ENCODE measurements around the gene XXYLT1. TPM values are rescaled to one million over a fixed set of nuclear protein-coding genes. Genes with fewer than 3 reads are reported as not detected.

XXYLT1 gene
- total and polyA plus RNA-seq, 10 donors = 2.7 to 22.3 (median 9.5) TPM

- no peaks in the 10 kb centered on the region for H3K36me3 ChIP-seq
- peak; percentile 72 for DNase-seq
- intact Hi-C loops (cut with DNase I; ENCODE audit: low total_unique reads) = no loop called here
- H3K27ac ChIP-seq = peak overlapping the region in 2 of 8 donors; percentile 68 to 81
- no peaks in the 10 kb centered on the region for H3K9me3 ChIP-seq
- no peaks in the 10 kb centered on the region for H3K27me3 ChIP-seq (replicated peaks in 1 of 7)
- WGBS, 5 donors = 90 to 97% (median 93%) methylated on average over 11 of the region's 11 CpGs
- H3K4me1 ChIP-seq = peaks cover 10 to 73% (median 45%) of the 10 kb centered on the region in 6 donors
- TF ChIP-seq POLR2A (IDR thresholded peaks at IDR 0.05) = no peak
- TF ChIP-seq POLR2AphosphoS5 (IDR thresholded peaks at IDR 0.05) = no peak
- no peak for TF ChIP-seq CTCF (IDR thresholded peaks at IDR 0.05 in 8 of 11, conservative IDR thresholded peaks at IDR 0.05 in 3 of 11)
- H3K4me3 ChIP-seq = no peak overlapping the region
Observed at GRCh38 chr3:195096053-195096452, 174.9 kb downstream of the XXYLT1 start.

- whole genome bisulfite sequencing, 5 donors = 51 to 85% (median 79%) methylated on average over 7 of the region's 7 CpGs
- peak; percentile 73 for DNase-seq
- H3K36me3 ChIP-seq = no peaks in the 10 kb centered on the region
- TF ChIP-seq CTCF (IDR thresholded peaks at IDR 0.05 in 8 of 11, conservative IDR thresholded peaks at IDR 0.05 in 3 of 11) (no peak), POLR2AphosphoS5 (IDR thresholded peaks at IDR 0.05) (no peak), POLR2A (IDR thresholded peaks at IDR 0.05) (no peak)
- peak overlapping the region in 3 of 8 donors; percentile 66 to 81 (median 68) for H3K27ac ChIP-seq
- H3K4me1 ChIP-seq = peaks cover 10 to 69% (median 41%) of the 10 kb centered on the region in 6 donors
- H3K4me3 ChIP-seq = peak overlapping the region in 1 of 8 donors; percentile 4
- intact Hi-C loops (cut with DNase I; ENCODE audit: low total_unique reads) = no loop called here
- H3K9me3 ChIP-seq = no peaks in the 10 kb centered on the region
- H3K27me3 ChIP-seq (replicated peaks in 1 of 7) = no peaks in the 10 kb centered on the region
Observed at GRCh38 chr3:195095704-195096036, 175.3 kb downstream of the XXYLT1 start.

- Histone ChIP-seq H3K9me3 (no peaks in the 10 kb centered on the region), H3K4me3 (peak overlapping the region in 1 of 8 donors; percentile 4), H3K36me3 (no peaks in the 10 kb centered on the region), H3K27me3 (replicated peaks in 1 of 7) (no peaks in the 10 kb centered on the region), H3K4me1 (peaks cover 10 to 64% (median 36%) of the 10 kb centered on the region in 6 donors), H3K27ac (peak overlapping the region in 4 of 8 donors; percentile 65 to 81 (median 67))
- intact Hi-C loops (cut with DNase I; ENCODE audit: low total_unique reads) = no loop called here
- TF ChIP-seq POLR2A (IDR thresholded peaks at IDR 0.05) = peak in 1 of 3 donors; percentile 36
- TF ChIP-seq POLR2AphosphoS5 (IDR thresholded peaks at IDR 0.05) = peak; percentile 26 to 78 (median 74)
- no peak for TF ChIP-seq CTCF (IDR thresholded peaks at IDR 0.05 in 8 of 11, conservative IDR thresholded peaks at IDR 0.05 in 3 of 11)
- DNase-seq = peak; percentile 88
- WGBS, 5 donors = 65 to 81% (median 72%) methylated on average over 16 to 19 of the region's 19 CpGs
Observed at GRCh38 chr3:195095035-195095703, 175.8 kb downstream of the XXYLT1 start.

- H3K36me3 ChIP-seq = no peaks in the 10 kb centered on the region
- intact Hi-C loops (cut with DNase I; ENCODE audit: low total_unique reads) = no loop called here
- peak overlapping the region in 4 of 8 donors; percentile 65 to 81 (median 67) for H3K27ac ChIP-seq
- peak; percentile 93 for DNase-seq
- H3K27me3 ChIP-seq (replicated peaks in 1 of 7) = no peaks in the 10 kb centered on the region
- no peak for TF ChIP-seq POLR2A (IDR thresholded peaks at IDR 0.05)
- TF ChIP-seq CTCF (IDR thresholded peaks at IDR 0.05 in 8 of 11, conservative IDR thresholded peaks at IDR 0.05 in 3 of 11) = no peak
- peak; percentile 42 to 75 (median 60) for TF ChIP-seq POLR2AphosphoS5 (IDR thresholded peaks at IDR 0.05)
- H3K4me3 ChIP-seq = peak overlapping the region in 1 of 8 donors; percentile 35
- H3K4me1 ChIP-seq = peaks cover 10 to 57% (median 30%) of the 10 kb centered on the region in 6 donors
- 68 to 87% (median 72%) methylated on average over 31 to 32 of the region's 32 CpGs for WGBS, 5 donors
- H3K9me3 ChIP-seq = no peaks in the 10 kb centered on the region
Observed at GRCh38 chr3:195094191-195094921, 176.6 kb downstream of the XXYLT1 start.

Measured in spleen (tissue), 11 donors.